Colonic mucosa (tissue), 4 donors: Measurements from ENCODE around the gene TMEM175. TPM values are rescaled to one million over a fixed set of nuclear protein-coding genes. Genes with fewer than 3 reads are reported as not detected.

Source experiments
- DNase-seq: peaks from one replicate; pipeline ENCODE4 v3.0.0-alpha.2; 2020
- H3K27ac ChIP-seq: fragments of 200-600 bp; one replicate; pipeline ENCODE4 v1.8.0; 2021
- H3K27me3 ChIP-seq: fragments of 200-600 bp; one replicate; pipeline ENCODE4 v1.8.0; 2021
- H3K36me3 ChIP-seq: fragments of 200-600 bp; one replicate; pipeline ENCODE4 v1.8.0; 2021
- H3K4me1 ChIP-seq: fragments of 200-600 bp; one replicate; pipeline ENCODE4 v1.8.0; 2021; ENCODE audit warnings: mild to moderate bottlenecking
- H3K4me3 ChIP-seq: fragments of 200-600 bp; one replicate; pipeline ENCODE4 v1.8.0; 2021
- H3K9ac ChIP-seq, 2 donors: one replicate each; pipeline ENCODE4 v1.7.0; 2013; ENCODE audit warnings: control low read depth in 2 of 2, low read depth in 2 of 2, low read length in 2 of 2
- H3K9me3 ChIP-seq: fragments of 200-600 bp; one replicate; pipeline ENCODE4 v1.8.0; 2021
- CTCF ChIP-seq: fragments of 200-600 bp; IDR thresholded peaks from one replicate; pipeline ENCODE4 v1.8.0; 2022; ENCODE audit warnings: antibody characterized with exemption, mild to moderate bottlenecking
- intact Hi-C: fragments of 100-400 bp; cut with DNase I; formaldehyde crosslinking; loops from one replicate; pipeline ENCODE4 v1.14.1; 2022
- total RNA-seq, 2 donors: library from RNA; stranded (reverse); fragmentation: NEBNext Ultra II Directional in 1 of 2; extraction: Animal tissue kit (Norgen Biotek cat#: 25700) in 1 of 2; gene quantifications; one replicate each; pipeline ENCODE4 v1.2.1, GENCODE V29; 2021
- donor health status: healthy.
- donor health status: DM: no; HTN: no; CAD: no.
- donor health status: DM: no; HTN: no; CAD: no.

TMEM175 gene
- total RNA-seq, 2 donors from 2014 or later = 17.7 to 30.2 TPM

GRCh38 chr4:885353-885752 is 46.9 kb upstream of the TMEM175 start:
- intact Hi-C loops = no loop called here
- Histone ChIP-seq H3K9me3 (no peaks in the 10 kb centered on the region), H3K27me3 (no peaks in the 10 kb centered on the region), H3K36me3 (peaks cover 13% of the 10 kb centered on the region), H3K9ac (no peak overlapping the region), H3K27ac (no peak overlapping the region), H3K4me1 (no peaks in the 10 kb centered on the region), H3K4me3 (no peak overlapping the region)
- TF ChIP-seq CTCF = no peak
- DNase-seq = no peak

GRCh38 chr4:886244-886643 is 46.0 kb upstream of the TMEM175 start:
- H3K36me3 ChIP-seq = peaks cover 13% of the 10 kb centered on the region
- H3K4me3 ChIP-seq = no peak overlapping the region

GRCh38 chr4:887034-887763 is 45.1 kb upstream of the TMEM175 start:
- Histone ChIP-seq H3K36me3 (peaks cover 13% of the 10 kb centered on the region), H3K27ac (no peak overlapping the region), H3K27me3 (no peaks in the 10 kb centered on the region), H3K9me3 (no peaks in the 10 kb centered on the region), H3K4me1 (no peaks in the 10 kb centered on the region), H3K9ac (no peak overlapping the region), H3K4me3 (no peak overlapping the region)
- DNase-seq = no peak
- intact Hi-C loops = no loop called here
- TF ChIP-seq CTCF = no peak

More at GRCh38 chr4:886244-886643, 46.0 kb upstream of the TMEM175 start:
- Histone ChIP-seq H3K4me1 (no peaks in the 10 kb centered on the region), H3K9ac (no peak overlapping the region), H3K27me3 (no peaks in the 10 kb centered on the region), H3K9me3 (no peaks in the 10 kb centered on the region), H3K27ac (no peak overlapping the region)
- no peak for DNase-seq
- intact Hi-C loops = no loop called here
- TF ChIP-seq CTCF = no peak

- H3K4me3 ChIP-seq = no peak overlapping the region
- no peak overlapping the region for H3K27ac ChIP-seq
- peaks cover 7% of the 10 kb centered on the region for H3K36me3 ChIP-seq
- DNase-seq = no peak
- no peak overlapping the region for H3K9ac ChIP-seq
- no peaks in the 10 kb centered on the region for H3K9me3 ChIP-seq
- intact Hi-C loops = no loop called here
- TF ChIP-seq CTCF = no peak
- no peaks in the 10 kb centered on the region for H3K27me3 ChIP-seq
- H3K4me1 ChIP-seq = no peaks in the 10 kb centered on the region
Observed at GRCh38 chr4:888029-888428, 44.2 kb upstream of the TMEM175 start.

- TF ChIP-seq CTCF = no peak
- Histone ChIP-seq H3K4me1 (no peaks in the 10 kb centered on the region), H3K4me3 (no peak overlapping the region), H3K9me3 (no peaks in the 10 kb centered on the region), H3K27ac (no peak overlapping the region), H3K36me3 (no peaks in the 10 kb centered on the region), H3K27me3 (no peaks in the 10 kb centered on the region), H3K9ac (no peak overlapping the region)
- DNase-seq = no peak
- intact Hi-C loops = no loop called here
Observed at GRCh38 chr4:889516-889915, 42.7 kb upstream of the TMEM175 start.
